Upper lobe of left lung (tissue), 6 donors: ENCODE data around the gene POLE2. TPM values are rescaled to one million over a fixed set of nuclear protein-coding genes. Genes with fewer than 3 reads are reported as not detected.
A peak's percentile ranks its signal among the peaks of the same experiment; 100 is the strongest.

Source experiments
- ATAC-seq, 2 donors: fragments of 200-7000 bp; cut with Tn5 transposase; one replicate each; pipeline ENCODE4 v1.9.1; 2022; ENCODE audit warnings: mild to moderate bottlenecking in 2 of 2, moderate library complexity in 2 of 2; ENCODE audit not compliant: low FRiP score in 2 of 2
- DNase-seq, 2 donors: peaks; one replicate each; pipeline ENCODE4 v3.0.0-alpha.2; 2019 to 2020
- H3K27ac ChIP-seq, 4 donors: fragments of 200-600 bp; sonication (generic); one replicate each; pipeline ENCODE4 v1.5.1; 2016 to 2019
- H3K27me3 ChIP-seq, 4 donors: fragments of 200-600 bp; sonication (generic); one replicate each; pipeline ENCODE4 v1.5.1; 2017 to 2019
- H3K36me3 ChIP-seq, 4 donors: fragments of 200-600 bp; sonication (generic); one replicate each; pipeline ENCODE4 v1.5.1; 2016 to 2019
- H3K4me1 ChIP-seq, 4 donors: fragments of 200-600 bp; sonication (generic); one replicate each; pipeline ENCODE4 v1.5.1; 2018 to 2019
- H3K4me3 ChIP-seq, 4 donors: fragments of 200-600 bp; sonication (generic); one replicate each; pipeline ENCODE4 v1.5.1; 2017 to 2019; ENCODE audit warnings: mild to moderate bottlenecking in 2 of 4, moderate library complexity in 1 of 4
- H3K9me3 ChIP-seq, 4 donors: fragments of 200-600 bp; sonication (generic); one replicate each; pipeline ENCODE4 v1.5.1; 2018 to 2019
- CTCF ChIP-seq, 6 experiments: fragments of 450-650 bp in 4 of 6; fragments of 200-600 bp in 2 of 6; sonication (generic) in 2 of 6; IDR thresholded peaks; one replicate each; pipeline ENCODE4 v1.5.1; 2016 to 2019; ENCODE audit warnings: antibody characterized with exemption in 6 of 6
- EP300 ChIP-seq, 4 donors: sonication (generic); formaldehyde crosslinking; IDR thresholded peaks; one replicate each; pipeline ENCODE4 v1.5.1; 2017; ENCODE audit warnings: antibody characterized with exemption in 4 of 4, control low read depth in 2 of 4
- POLR2A ChIP-seq, 4 donors: fragments of 450-650 bp; IDR thresholded peaks; one replicate each; pipeline ENCODE4 v1.5.1; 2016 to 2017; ENCODE audit warnings: antibody characterized with exemption in 4 of 4, mild to moderate bottlenecking in 2 of 4
- POLR2AphosphoS5 ChIP-seq, 2 donors: sonication (generic); formaldehyde crosslinking; IDR thresholded peaks; one replicate each; pipeline ENCODE4 v1.5.1; 2017; ENCODE audit warnings: antibody characterized with exemption in 2 of 2
- WGBS, 2 donors: methylation state at CpG; one replicate each; pipeline ENCODE4 v1.1.5; 2017 to 2018; 5-methylcytosine and 5-hydroxymethylcytosine counted together
- total RNA-seq, 6 donors: library from RNA; depleted of rRNA in 4 of 6; stranded (reverse); fragments of >200 nt in 4 of 6; gene quantifications; one replicate each; pipeline versions ENCODE4 v1.1.0 to v1.2.1, GENCODE V29; 2016 to 2021
- donor health status: DM: no; HTN: no; CAD: no; lungs with moderate emphysema.
- donor health status: DM: no; HTN: yes; CAD: no; lungs with severe emphysema.

Gene POLE2
- total RNA-seq, 6 donors from 2014 or later = 0.49 to 2.7 (median 2.1) TPM

- DNase-seq (peak; percentile 86 to 96), ATAC-seq (peak; percentile 91 to 95)
- 1% methylated on average over 33 to 48 of the region's 88 CpGs for WGBS, 2 donors
- Histone ChIP-seq H3K4me1 (peaks cover 6 to 25% (median 14%) of the 10 kb centered on the region in 4 donors), H3K9me3 (no peaks in the 10 kb centered on the region), H3K27ac (peak within 1 kb of the TSS; percentile 91 to 98 (median 96)), H3K27me3 (no peaks in the 10 kb centered on the region), H3K36me3 (no peaks in the 10 kb centered on the region), H3K4me3 (peak within 1 kb of the TSS; percentile 46 to 80 (median 77))
- TF ChIP-seq CTCF (IDR thresholded peaks at IDR 0.05) = peak in 1 of 6 experiments; percentile 26
- peak; percentile 75 to 98 (median 88) for TF ChIP-seq POLR2A (IDR thresholded peaks at IDR 0.05)
- peak; percentile 98 for TF ChIP-seq POLR2AphosphoS5 (IDR thresholded peaks at IDR 0.05)
- TF ChIP-seq EP300 (IDR thresholded peaks at IDR 0.05) = peak in 1 of 4 donors; percentile 24
Measured at GRCh38 chr14:49692811-49693734, 5.1 kb upstream of the POLE2 start, which contains the start of gene KLHDC1. KLHDC1 (plus strand) TSS chr14:49693120; CDS start chr14:49693195, 75 bp downstream.

- peak overlapping the region; percentile 91 to 98 (median 96) for H3K27ac ChIP-seq
- no peak for DNase-seq
Measured at GRCh38 chr14:49692193-49692757, 4.3 kb upstream of the POLE2 start.

GRCh38 chr14:49691031-49691430, 3.0 kb upstream of the POLE2 start:
- H3K27ac ChIP-seq = no peak overlapping the region
- H3K4me1 ChIP-seq = peaks cover 12 to 35% (median 21%) of the 10 kb centered on the region in 4 donors
- DNase-seq = no peak
- no peaks in the 10 kb centered on the region for H3K36me3 ChIP-seq
- TF ChIP-seq CTCF (IDR thresholded peaks at IDR 0.05) = no peak
- no peak for TF ChIP-seq POLR2A (IDR thresholded peaks at IDR 0.05)
- TF ChIP-seq EP300 (IDR thresholded peaks at IDR 0.05) = no peak
- no peak for TF ChIP-seq POLR2AphosphoS5 (IDR thresholded peaks at IDR 0.05)
- 76 to 81% methylated on average over 4 of the region's 4 CpGs for WGBS, 2 donors
- no peaks in the 10 kb centered on the region for H3K9me3 ChIP-seq
- no peaks in the 10 kb centered on the region for H3K27me3 ChIP-seq
- no peak for ATAC-seq
- no peak overlapping the region for H3K4me3 ChIP-seq

More at GRCh38 chr14:49692193-49692757, 4.3 kb upstream of the POLE2 start:
- Histone ChIP-seq H3K9me3 (no peaks in the 10 kb centered on the region), H3K4me3 (peak overlapping the region in 3 of 4 donors; percentile 76 to 80 (median 78)), H3K27me3 (no peaks in the 10 kb centered on the region), H3K4me1 (peaks cover 10 to 31% (median 19%) of the 10 kb centered on the region in 4 donors), H3K36me3 (no peaks in the 10 kb centered on the region)
- ATAC-seq = no peak
- 46 to 58% methylated on average over 6 of the region's 6 CpGs for WGBS, 2 donors
- TF ChIP-seq EP300 (IDR thresholded peaks at IDR 0.05) (no peak), POLR2A (IDR thresholded peaks at IDR 0.05) (no peak), POLR2AphosphoS5 (IDR thresholded peaks at IDR 0.05) (no peak), CTCF (IDR thresholded peaks at IDR 0.05) (no peak)

- TF ChIP-seq EP300 (IDR thresholded peaks at IDR 0.05) (no peak), CTCF (IDR thresholded peaks at IDR 0.05) (no peak), POLR2AphosphoS5 (IDR thresholded peaks at IDR 0.05) (no peak), POLR2A (IDR thresholded peaks at IDR 0.05) (no peak)
- H3K4me3 ChIP-seq = peak overlapping the region in 3 of 4 donors; percentile 57 to 84 (median 80)
- WGBS, 2 donors = 85 to 92% methylated on average over 8 of the region's 8 CpGs
- H3K9me3 ChIP-seq = no peaks in the 10 kb centered on the region
- no peak for DNase-seq
- no peak for ATAC-seq
- H3K27ac ChIP-seq = peak overlapping the region; percentile 70 to 90 (median 85)
- H3K36me3 ChIP-seq = no peaks in the 10 kb centered on the region
- H3K4me1 ChIP-seq = peaks cover 9 to 24% (median 13%) of the 10 kb centered on the region in 4 donors
- H3K27me3 ChIP-seq = no peaks in the 10 kb centered on the region
Measured at GRCh38 chr14:49688701-49689030, 652 bp upstream of the POLE2 start.
